Muscle of leg (tissue), 11 donors: Measurements from ENCODE around the gene PROM1. TPM values are rescaled to one million over a fixed set of nuclear protein-coding genes. Genes with fewer than 3 reads are reported as not detected.

ENCODE experiments used
- DNase-seq: peaks from one replicate; pipeline ENCODE4 v3.0.0; 2013
- H3K27ac ChIP-seq: one replicate; pipeline ENCODE4 v1.5.1; 2013; ENCODE audit warnings: mild to moderate bottlenecking, low read length, control low read depth
- H3K27me3 ChIP-seq: one replicate; pipeline ENCODE4 v1.6.1; 2013; ENCODE audit warnings: low read length; ENCODE audit not compliant: control insufficient read depth, insufficient read depth
- H3K36me3 ChIP-seq: one replicate; pipeline ENCODE4 v1.6.1; 2013; ENCODE audit warnings: low read length; ENCODE audit not compliant: control insufficient read depth, insufficient read depth
- H3K4me1 ChIP-seq: one replicate; pipeline ENCODE4 v1.6.1; 2013; ENCODE audit warnings: low read length; ENCODE audit not compliant: control insufficient read depth, insufficient read depth
- H3K4me3 ChIP-seq: one replicate; pipeline ENCODE4 v1.5.1; 2013; ENCODE audit warnings: low read length, control low read depth
- H3K9me3 ChIP-seq: replicated peaks from 2 replicates; pipeline ENCODE4 v1.6.1; 2013; ENCODE audit warnings: low read depth, low read length; ENCODE audit not compliant: control insufficient read depth
- WGBS: methylation state at CpG from one replicate; pipeline ENCODE4 v1.1.5; 2013; ENCODE audit warnings: missing lambda C conversion rate; ENCODE audit not compliant: insufficient coverage; 5-methylcytosine and 5-hydroxymethylcytosine counted together
- polyA plus RNA-seq, 8 donors: library from polyadenylated mRNA; unstranded; fragments of 120-200 nt; gene quantifications; one replicate each; pipeline versions ENCODE4 v1.2.1 to v1.2.3, GENCODE V29; 2013; ENCODE audit warnings: inconsistent platforms in 1 of 8, low replicate concordance in 1 of 8; ENCODE audit not compliant: insufficient read length in 8 of 8, insufficient read depth in 1 of 8
- total RNA-seq: library from RNA; stranded (reverse); fragments of 120-200 nt; gene quantifications from one replicate; pipeline ENCODE4 v1.2.4, GENCODE V29; 2013

PROM1 gene
- total and polyA plus RNA-seq, 9 donors: 43.5 to 61.3 (median 47.9) TPM

DNA sequence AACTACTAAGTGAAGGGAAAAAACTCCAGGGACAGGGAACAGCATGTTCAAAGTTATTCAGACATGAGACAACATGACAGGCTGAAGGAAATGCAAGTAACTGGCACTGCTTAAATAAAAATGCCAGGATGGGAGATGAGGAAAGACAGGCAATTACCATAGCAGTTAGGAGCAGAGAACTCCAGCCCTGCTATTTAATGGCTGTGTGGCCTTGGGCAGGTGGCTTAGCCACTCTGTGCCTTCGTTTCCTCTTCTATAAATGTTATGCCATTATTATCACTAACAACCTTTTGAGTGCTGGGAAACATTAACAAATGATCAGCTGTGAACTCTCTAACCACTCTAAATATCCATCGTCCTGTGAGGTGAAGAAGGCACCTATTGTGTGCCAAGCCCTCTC lies 32.7 kb downstream of the PROM1 start:
- Histone ChIP-seq H3K4me3 (no peak overlapping the region), H3K9me3 (no peaks in the 10 kb centered on the region), H3K36me3 (no peaks in the 10 kb centered on the region), H3K27me3 (no peaks in the 10 kb centered on the region), H3K27ac (no peak overlapping the region), H3K4me1 (peaks cover 15% of the 10 kb centered on the region)
- WGBS: 100% methylated on average over 1 of the region's 2 CpGs
- DNase-seq: no peak

- Histone ChIP-seq H3K4me3 (no peak overlapping the region), H3K36me3 (no peaks in the 10 kb centered on the region), H3K27ac (no peak overlapping the region), H3K9me3 (no peaks in the 10 kb centered on the region), H3K27me3 (no peaks in the 10 kb centered on the region), H3K4me1 (peaks cover 10% of the 10 kb centered on the region)
- no peak for DNase-seq
- no CpG with 5 or more reads among the region's 1 CpG for WGBS
Observed at GRCh38 chr4:16050669-16051068, 33.2 kb downstream of the PROM1 start.

GRCh38 chr4:16048619-16049419 lies 35.0 kb downstream of the PROM1 start:
- peaks cover 13% of the 10 kb centered on the region for H3K4me1 ChIP-seq
- 21% methylated on average over 13 of the region's 15 CpGs for WGBS
- no peaks in the 10 kb centered on the region for H3K9me3 ChIP-seq
- H3K4me3 ChIP-seq: no peak overlapping the region
- DNase-seq: peak; percentile 75
- H3K36me3 ChIP-seq: no peaks in the 10 kb centered on the region
- H3K27ac ChIP-seq: peak overlapping the region; percentile 64
- H3K27me3 ChIP-seq: no peaks in the 10 kb centered on the region

GRCh38 chr4:16045687-16046086 lies 38.1 kb downstream of the PROM1 start:
- H3K4me1 ChIP-seq: peaks cover 18% of the 10 kb centered on the region
- H3K27ac ChIP-seq: no peak overlapping the region
- 57% methylated on average over 1 of the region's 1 CpG for WGBS
- DNase-seq: peak; percentile 67
- H3K36me3 ChIP-seq: peaks cover 3% of the 10 kb centered on the region
- H3K4me3 ChIP-seq: no peak overlapping the region
- no peaks in the 10 kb centered on the region for H3K27me3 ChIP-seq
- H3K9me3 ChIP-seq: no peaks in the 10 kb centered on the region

DNA sequence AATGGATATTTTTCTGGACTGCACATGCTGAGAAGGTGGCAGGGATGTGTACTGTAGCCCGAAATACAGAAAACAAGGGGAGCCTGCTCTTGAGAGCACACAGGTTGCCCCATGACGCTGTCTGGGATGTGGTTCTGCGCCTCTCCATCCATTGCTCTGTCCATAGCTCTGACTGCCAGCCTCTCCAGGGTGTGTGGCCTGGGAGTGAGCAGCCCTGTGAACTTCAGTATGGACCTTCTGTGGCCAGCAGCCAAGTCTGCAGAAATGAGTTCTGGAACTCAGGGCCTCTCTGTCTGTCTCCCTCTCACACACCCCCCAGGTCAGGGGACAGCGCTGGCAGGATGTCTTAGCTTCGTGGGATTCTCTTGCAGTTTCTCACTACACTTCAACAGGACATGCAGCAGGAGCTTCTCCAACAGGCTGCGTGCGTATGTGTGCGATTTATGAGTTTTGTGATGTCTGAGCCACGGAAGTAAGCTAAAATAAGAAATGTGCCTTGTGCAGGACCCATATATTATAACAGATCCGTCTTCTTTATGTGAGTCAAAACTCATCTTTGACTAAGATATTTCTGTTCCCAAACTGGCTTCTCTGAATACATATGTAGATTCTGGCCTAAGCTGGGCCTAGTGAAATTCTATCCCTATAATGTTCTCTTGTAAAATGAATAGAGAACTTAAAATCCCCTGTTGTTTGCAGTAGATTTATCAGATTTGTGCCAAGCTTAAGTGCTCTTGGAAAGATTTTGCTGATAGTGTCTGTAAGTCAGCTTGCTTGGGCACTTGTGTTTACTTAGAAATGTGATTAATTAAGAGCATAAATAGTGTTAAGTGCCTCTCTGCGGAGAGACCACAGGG lies 40.0 kb downstream of the PROM1 start:
- Histone ChIP-seq H3K27ac (no peak overlapping the region), H3K4me1 (peaks cover 14% of the 10 kb centered on the region), H3K9me3 (no peaks in the 10 kb centered on the region), H3K4me3 (no peak overlapping the region), H3K36me3 (peaks cover 3% of the 10 kb centered on the region), H3K27me3 (no peaks in the 10 kb centered on the region)
- peak; percentile 48 for DNase-seq
- 85% methylated on average over 3 of the region's 11 CpGs for WGBS

- no CpG with 5 or more reads among the region's 5 CpGs for WGBS
- Histone ChIP-seq H3K27me3 (no peaks in the 10 kb centered on the region), H3K9me3 (no peaks in the 10 kb centered on the region), H3K36me3 (peaks cover 9% of the 10 kb centered on the region), H3K4me3 (no peak overlapping the region), H3K27ac (no peak overlapping the region), H3K4me1 (peaks cover 8% of the 10 kb centered on the region)
- no peak for DNase-seq
Observed at GRCh38 chr4:16039139-16039538, 44.7 kb downstream of the PROM1 start.

DNA sequence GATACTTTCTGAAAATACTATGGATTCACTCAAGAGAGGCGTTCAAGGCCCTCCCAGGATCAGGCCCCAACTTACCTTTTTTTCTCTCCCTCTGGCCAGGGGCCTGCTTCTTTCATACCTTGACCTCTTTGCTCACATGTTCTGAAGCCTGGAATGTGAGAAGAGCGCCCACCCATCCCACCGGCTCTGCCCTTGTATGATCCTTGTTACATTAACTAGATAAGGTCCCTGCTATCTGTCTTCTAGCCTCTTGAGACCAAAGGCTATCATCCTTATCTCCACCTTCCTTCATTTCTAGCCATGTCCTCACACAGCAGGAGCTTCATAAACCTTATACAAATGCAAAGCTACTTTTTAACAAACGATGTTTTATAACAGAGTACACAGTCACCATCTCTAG lies 45.9 kb downstream of the PROM1 start:
- Histone ChIP-seq H3K9me3 (no peaks in the 10 kb centered on the region), H3K4me3 (no peak overlapping the region), H3K27me3 (no peaks in the 10 kb centered on the region), H3K36me3 (peaks cover 9% of the 10 kb centered on the region), H3K4me1 (peaks cover 2% of the 10 kb centered on the region), H3K27ac (no peak overlapping the region)
- WGBS: 96% methylated on average over 3 of the region's 4 CpGs
- no peak for DNase-seq

- DNase-seq: no peak
- no CpG with 5 or more reads among the region's 6 CpGs for WGBS
- peaks cover 9% of the 10 kb centered on the region for H3K36me3 ChIP-seq
Observed at GRCh38 chr4:16035843-16036242, 48.0 kb downstream of the PROM1 start.

DNA sequence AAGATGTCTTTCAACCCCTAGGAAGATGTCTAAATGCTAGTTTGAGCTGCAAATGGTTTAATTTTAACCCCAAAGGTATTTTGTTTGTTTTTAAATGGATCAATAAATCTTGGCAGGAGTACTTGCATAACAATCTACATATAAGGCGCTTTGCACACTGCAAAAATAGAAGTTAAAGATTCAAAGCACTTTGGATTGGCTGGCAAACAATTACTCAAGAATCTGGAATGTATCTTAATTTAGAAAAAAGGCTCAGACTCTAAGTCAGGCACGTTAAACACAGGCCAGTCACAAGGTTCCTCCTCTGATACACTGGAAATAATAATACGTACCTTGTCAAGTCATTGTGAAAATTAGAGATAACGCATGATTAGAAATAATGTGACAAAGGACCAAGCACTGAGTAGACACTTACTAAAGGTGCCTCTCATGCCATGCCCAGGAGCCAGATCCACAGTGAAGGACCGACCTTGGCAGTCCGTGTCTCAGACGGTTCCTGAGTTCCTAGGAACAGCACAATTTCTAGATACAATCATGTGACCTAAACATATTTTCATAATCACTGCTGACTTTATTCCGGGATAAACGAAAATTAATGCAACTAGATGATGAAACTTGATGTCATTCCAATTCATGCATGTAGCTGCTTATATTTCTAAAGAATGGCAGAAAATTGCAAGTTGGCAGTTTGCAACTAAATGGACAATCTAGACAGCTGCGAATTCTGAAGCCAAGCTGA lies 49.6 kb downstream of the PROM1 start:
- DNase-seq: no peak
- WGBS: 40% methylated on average over 1 of the region's 10 CpGs
- H3K36me3 ChIP-seq: peaks cover 9% of the 10 kb centered on the region
- no peak overlapping the region for H3K27ac ChIP-seq
- no peaks in the 10 kb centered on the region for H3K9me3 ChIP-seq
- no peaks in the 10 kb centered on the region for H3K27me3 ChIP-seq
- H3K4me1 ChIP-seq: peaks cover 5% of the 10 kb centered on the region
- no peak overlapping the region for H3K4me3 ChIP-seq

More at GRCh38 chr4:16035843-16036242, 48.0 kb downstream of the PROM1 start:
- H3K27ac ChIP-seq: no peak overlapping the region
- peaks cover 2% of the 10 kb centered on the region for H3K4me1 ChIP-seq
- no peaks in the 10 kb centered on the region for H3K9me3 ChIP-seq
- no peaks in the 10 kb centered on the region for H3K27me3 ChIP-seq
- no peak overlapping the region for H3K4me3 ChIP-seq

DNA sequence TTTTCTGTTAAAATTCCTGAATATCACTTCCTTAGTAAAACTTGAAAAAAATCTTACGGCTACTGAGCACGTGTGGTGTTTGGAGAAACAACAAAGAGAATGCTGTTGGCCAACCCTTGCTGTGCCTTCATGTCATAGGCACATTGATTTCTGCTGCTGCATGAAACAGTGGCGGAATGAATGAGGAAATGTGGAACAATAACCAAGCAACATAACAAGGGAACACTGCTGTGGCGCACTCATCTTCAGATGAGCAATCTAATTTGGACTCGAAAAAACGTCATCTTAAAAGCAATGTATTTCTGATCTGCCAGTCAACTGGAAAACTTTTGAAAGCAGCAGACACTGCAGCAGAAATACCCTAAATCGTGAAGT lies 51.4 kb downstream of the PROM1 start:
- 73% methylated on average over 5 of the region's 7 CpGs for WGBS

More for the DNA sequence above, 51.4 kb downstream of the PROM1 start:
- Histone ChIP-seq H3K4me3 (no peak overlapping the region), H3K4me1 (peaks cover 5% of the 10 kb centered on the region), H3K27me3 (no peaks in the 10 kb centered on the region), H3K27ac (no peak overlapping the region), H3K36me3 (peaks cover 3% of the 10 kb centered on the region), H3K9me3 (no peaks in the 10 kb centered on the region)
- DNase-seq: no peak
